Measurements from ENCODE around the gene EFL1.

GRCh38 chr15:82184776-82185175 lies 77.8 kb downstream of the EFL1 start:
- no peak for TF ChIP-seq CTCF (IDR thresholded peaks at IDR 0.05)
- no peak for TF ChIP-seq POLR2A (IDR thresholded peaks at IDR 0.05)

All from heart left ventricle (tissue), 13 donors.